Measurements from ENCODE around the gene GNAI3. TPM values are rescaled to one million over a fixed set of nuclear protein-coding genes. Genes with fewer than 3 reads are reported as not detected.

The GNAI3 gene
- total and polyA plus RNA-seq, 2 of the 8 experiments (the other 6 are each of a cell fraction or from before 2014, with no cell fraction given), result 4.0 to 9.8 TPM

- Histone ChIP-seq H3K79me2 (ENCODE audit: control insufficient read depth in 1 of 2, insufficient read depth in 2 of 2, low read length in 2 of 2) (no peaks in the 10 kb centered on the region), H2BK5ac (ENCODE audit: low read depth, low read length) (no peak overlapping the region), H4K91ac (replicated peaks; ENCODE audit: insufficient read length, low read length) (no peak overlapping the region), H3K4ac (replicated peaks; ENCODE audit: insufficient read length, low read depth, low read length) (no peak overlapping the region), H4K20me1 (replicated peaks in 1 of 2; ENCODE audit: control insufficient read depth in 1 of 2, insufficient read depth in 2 of 2, low read length in 2 of 2) (no peaks in the 10 kb centered on the region), H3K79me1 (ENCODE audit: low read depth, low read length) (no peaks in the 10 kb centered on the region), H3K27me3 (replicated peaks in 1 of 4; ENCODE audit: control insufficient read depth in 3 of 4, extremely low read depth in 1 of 4, insufficient read depth in 3 of 4, low read length in 3 of 4) (no peaks in the 10 kb centered on the region; a peak in 2 of 7 replicates), H3K23ac (ENCODE audit: insufficient read length) (no peak overlapping the region), H4K5ac (ENCODE audit: insufficient read length, low read depth, low read length) (no peak overlapping the region), H3K23me2 (ENCODE audit: low read depth, low read length) (no peaks in the 10 kb centered on the region), H3K36me3 (ENCODE audit: control insufficient read depth in 2 of 4, insufficient read depth in 4 of 4, low read length in 3 of 4) (no peaks in the 10 kb centered on the region), H3K9me3 (ENCODE audit: insufficient read depth in 2 of 2, low read depth in 1 of 2, low read length in 1 of 2) (no peaks in the 10 kb centered on the region), H3K4me2 (ENCODE audit: insufficient read depth in 1 of 2, low read depth in 2 of 2, low read length in 2 of 2) (no peak overlapping the region), H3K4me3 (ENCODE audit: extremely low read depth in 1 of 4, insufficient read depth in 2 of 4, low read depth in 3 of 4, low read length in 4 of 4) (no peak overlapping the region), H2BK20ac (ENCODE audit: low read length) (no peak overlapping the region), H3K9ac (replicated peaks in 1 of 4; ENCODE audit: extremely low read depth in 1 of 4, low read depth in 3 of 4, low read length in 3 of 4) (no peak overlapping the region), H2BK15ac (ENCODE audit: low read length) (peak overlapping the region; percentile 88; the same call in 1 of the 2 replicates), H2AFZ (ENCODE audit: low read length) (no peak overlapping the region), H3K18ac (ENCODE audit: extremely low read depth, low read length) (no peak overlapping the region), H3K14ac (ENCODE audit: insufficient read length) (no peak overlapping the region), H4K8ac (ENCODE audit: extremely low read depth, insufficient read depth, low read length) (no peak overlapping the region), H2BK120ac (replicated peaks; ENCODE audit: low read depth, low read length) (no peak overlapping the region), H2BK12ac (ENCODE audit: low read depth, low read length) (0 out of 2 replicates have a peak overlapping the region, but pooled peaks have one; percentile 50), H3K27ac (ENCODE audit: low read depth, low read length) (no peak overlapping the region), H2AK5ac (ENCODE audit: low read depth, low read length) (no peak overlapping the region), H3K4me1 (replicated peaks in 1 of 4; ENCODE audit: control insufficient read depth in 3 of 4, insufficient read depth in 4 of 4, low read length in 3 of 4) (peaks cover 5 to 8% (median 6%) of the 10 kb centered on the region in 4 experiments; a peak in 6 of 7 replicates), H3K56ac (replicated peaks; ENCODE audit: insufficient read length, low read depth, low read length) (no peak overlapping the region)
- ChIA-PET CTCF (ENCODE audit: partially characterized antibody) (interaction anchor here (0.5 to 10.7 kb wide), 83 partner anchors 10 to 528 kb away, joined by 3 to 293 read pairs (median 6); partner anchors contain the start of genes AHCYL1, CYB561D1, EPS8L3 and GNAI3), POLR2A (ENCODE audit: partially characterized antibody) (interaction anchor here (1.0 to 4.5 kb wide), 8 partner anchors 9 to 129 kb away, joined by 3 to 18 read pairs (median 4); partner anchors contain the start of genes AMPD2, GNAI3, GNAT2 and GSTM4)
- WGBS, 2 experiments (ENCODE audit: extremely low coverage in 1 of 2, insufficient coverage in 1 of 2, insufficient read length in 1 of 2, insufficient replicate concordance in 2 of 2, low coverage in 1 of 2, low lambda C conversion rate in 2 of 2, missing lambda C conversion rate in 1 of 2), result 43% methylated on average over 5 of the region's 5 CpGs; no CpG with 5 or more reads in 1 of the 2 experiments
- DNase-seq (ENCODE audit: low read depth in 1 of 2, low spot score in 2 of 2) (peak in 1 of 2 experiments; percentile 100), FAIRE-seq (no peak)
- TF ChIP-seq ATF3 (IDR thresholded peaks at IDR 0.05; ENCODE audit: insufficient read depth, low read depth, low read length) (no peak), NRF1 (IDR thresholded peaks at IDR 0.05; ENCODE audit: low read depth, low read length) (no peak), JUND (IDR thresholded peaks at IDR 0.05; ENCODE audit: low read length) (no peak), POLR2A (IDR thresholded peaks at IDR 0.05; ENCODE audit: control extremely low read depth in 1 of 2, low read depth in 2 of 2, low read length in 2 of 2) (no peak), CTCF (IDR thresholded peaks at IDR 0.05; ENCODE audit: control extremely low read depth in 1 of 3, insufficient read depth in 1 of 3, low read depth in 1 of 3, low read length in 3 of 3) (peak; percentile 93 to 98 (median 94)), RAD21 (IDR thresholded peaks at IDR 0.05 in 1 of 2, conservative IDR thresholded peaks at IDR 0.05 in 1 of 2; ENCODE audit: low read depth in 2 of 2, low read length in 2 of 2) (peak; percentile 77 to 84), YY1 (IDR thresholded peaks at IDR 0.05; ENCODE audit: low read depth, low read length) (peak; percentile 30; the same call in 1 of the 2 replicates), KDM5A (IDR thresholded peaks at IDR 0.05; ENCODE audit: low read length) (no peak), GABPA (IDR thresholded peaks at IDR 0.05; ENCODE audit: borderline replicate concordance, insufficient read depth, low read length) (peak; percentile 26; the same call in 1 of the 2 replicates)
Measured at GRCh38 chr1:109640285-109640865, 92.0 kb downstream of the GNAI3 start.

All from H1 (cell line).